Fibroblast of the aortic adventitia (primary cell): ENCODE measurements around the gene VAC14. TPM values are rescaled to one million over a fixed set of nuclear protein-coding genes. Genes with fewer than 3 reads are reported as not detected.
A peak's percentile ranks its signal among the peaks of the same experiment; 100 is the strongest.

ENCODE experiments used
- DNase-seq: peaks from one replicate; pipeline ENCODE4 v3.0.0-alpha.2; 2010; ENCODE audit warnings: low read depth
- H3K4me3 ChIP-seq: 2 replicates; pipeline ENCODE4 v1.5.1; 2011; ENCODE audit warnings: low read depth, mild to moderate bottlenecking, control low read depth, low read length, moderate library complexity
- total RNA-seq: library from RNA; depleted of rRNA; stranded (reverse); fragments of >200 nt; gene quantifications from 2 replicates; pipeline ENCODE4 v1.2.3, GENCODE V29; 2012; ENCODE audit warnings: low replicate concordance
- TF ChIP-seq, protein P1 (sequence below): IDR thresholded peaks from 2 replicates; pipeline ENCODE4 v1.5.1; 2011; ENCODE audit warnings: mild to moderate bottlenecking, low read length, control low read depth, inconsistent platforms; ENCODE audit not compliant: insufficient read depth

The VAC14 gene
- total RNA-seq, 1 donor: 29.7 TPM

GRCh38 chr16:70770626-70771552, 30.1 kb downstream of the VAC14 start:
- peak; percentile 58 for DNase-seq
- no peak overlapping the region for H3K4me3 ChIP-seq
- TF ChIP-seq, protein P1, sequence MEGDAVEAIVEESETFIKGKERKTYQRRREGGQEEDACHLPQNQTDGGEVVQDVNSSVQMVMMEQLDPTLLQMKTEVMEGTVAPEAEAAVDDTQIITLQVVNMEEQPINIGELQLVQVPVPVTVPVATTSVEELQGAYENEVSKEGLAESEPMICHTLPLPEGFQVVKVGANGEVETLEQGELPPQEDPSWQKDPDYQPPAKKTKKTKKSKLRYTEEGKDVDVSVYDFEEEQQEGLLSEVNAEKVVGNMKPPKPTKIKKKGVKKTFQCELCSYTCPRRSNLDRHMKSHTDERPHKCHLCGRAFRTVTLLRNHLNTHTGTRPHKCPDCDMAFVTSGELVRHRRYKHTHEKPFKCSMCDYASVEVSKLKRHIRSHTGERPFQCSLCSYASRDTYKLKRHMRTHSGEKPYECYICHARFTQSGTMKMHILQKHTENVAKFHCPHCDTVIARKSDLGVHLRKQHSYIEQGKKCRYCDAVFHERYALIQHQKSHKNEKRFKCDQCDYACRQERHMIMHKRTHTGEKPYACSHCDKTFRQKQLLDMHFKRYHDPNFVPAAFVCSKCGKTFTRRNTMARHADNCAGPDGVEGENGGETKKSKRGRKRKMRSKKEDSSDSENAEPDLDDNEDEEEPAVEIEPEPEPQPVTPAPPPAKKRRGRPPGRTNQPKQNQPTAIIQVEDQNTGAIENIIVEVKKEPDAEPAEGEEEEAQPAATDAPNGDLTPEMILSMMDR: peak; percentile 96

DNA sequence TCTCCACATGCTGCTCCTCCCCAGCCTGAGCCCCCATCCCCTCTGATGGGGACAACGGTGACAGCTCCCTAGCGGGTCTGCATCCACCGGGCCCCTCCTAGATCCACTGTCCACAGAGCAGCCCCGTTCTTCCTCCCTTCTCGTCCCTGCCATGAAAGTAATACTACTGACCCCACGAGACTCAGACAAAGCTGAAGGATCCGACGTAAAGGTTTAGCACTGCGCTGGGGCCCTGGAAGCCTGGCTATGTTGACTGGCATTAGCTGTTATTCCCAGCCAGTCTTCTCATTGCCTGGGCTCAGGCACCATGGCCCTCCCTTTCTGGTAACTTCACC, 30.7 kb downstream of the VAC14 start:
- no peak for DNase-seq
- H3K4me3 ChIP-seq: no peak overlapping the region
- TF ChIP-seq, protein P1: no peak

GRCh38 chr16:70769761-70770160, 31.2 kb downstream of the VAC14 start:
- H3K4me3 ChIP-seq: no peak overlapping the region
- no peak for DNase-seq
- TF ChIP-seq, protein P1: no peak

DNA sequence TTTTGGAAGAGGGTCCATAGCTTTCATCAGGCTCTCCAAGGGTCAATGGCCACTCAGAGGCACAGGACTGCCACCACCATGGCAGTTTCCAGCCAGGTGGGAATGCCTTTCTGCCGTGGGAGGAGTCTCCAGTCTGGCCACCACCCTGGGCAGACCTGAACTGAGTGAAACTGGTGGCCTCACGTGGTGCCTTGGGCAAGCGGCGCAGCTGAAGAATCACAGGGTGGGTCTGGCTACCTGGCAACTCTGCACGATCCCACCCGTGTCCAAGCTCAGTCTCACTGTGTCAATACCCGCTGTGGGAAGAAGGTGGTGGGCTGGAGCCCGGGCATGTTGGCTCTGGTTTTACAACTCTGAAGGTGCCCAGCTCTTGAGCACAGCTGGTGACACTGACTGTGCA, 31.8 kb downstream of the VAC14 start:
- H3K4me3 ChIP-seq: no peak overlapping the region
- TF ChIP-seq, protein P1: no peak
- DNase-seq: no peak

DNA sequence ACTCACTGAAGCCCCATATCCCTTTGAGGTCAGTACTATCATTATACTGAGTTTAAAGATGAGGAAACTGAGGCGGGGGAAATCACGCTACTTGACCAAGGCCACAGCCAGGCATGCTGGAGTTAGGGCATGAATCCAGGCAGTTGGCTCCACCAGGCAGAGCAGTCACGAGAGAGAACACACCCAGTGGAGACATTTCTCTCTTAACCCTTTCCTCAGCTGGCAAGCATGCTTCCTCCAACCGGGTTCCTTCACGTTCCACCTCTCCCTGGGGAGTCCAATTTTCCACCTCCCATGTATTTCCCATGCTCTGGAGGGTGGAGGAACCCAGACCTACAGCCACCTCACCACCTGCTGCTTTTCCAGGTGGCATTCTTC, 32.8 kb downstream of the VAC14 start:
- TF ChIP-seq, protein P1: no peak
- H3K4me3 ChIP-seq: no peak overlapping the region
- peak; percentile 24 for DNase-seq

DNA sequence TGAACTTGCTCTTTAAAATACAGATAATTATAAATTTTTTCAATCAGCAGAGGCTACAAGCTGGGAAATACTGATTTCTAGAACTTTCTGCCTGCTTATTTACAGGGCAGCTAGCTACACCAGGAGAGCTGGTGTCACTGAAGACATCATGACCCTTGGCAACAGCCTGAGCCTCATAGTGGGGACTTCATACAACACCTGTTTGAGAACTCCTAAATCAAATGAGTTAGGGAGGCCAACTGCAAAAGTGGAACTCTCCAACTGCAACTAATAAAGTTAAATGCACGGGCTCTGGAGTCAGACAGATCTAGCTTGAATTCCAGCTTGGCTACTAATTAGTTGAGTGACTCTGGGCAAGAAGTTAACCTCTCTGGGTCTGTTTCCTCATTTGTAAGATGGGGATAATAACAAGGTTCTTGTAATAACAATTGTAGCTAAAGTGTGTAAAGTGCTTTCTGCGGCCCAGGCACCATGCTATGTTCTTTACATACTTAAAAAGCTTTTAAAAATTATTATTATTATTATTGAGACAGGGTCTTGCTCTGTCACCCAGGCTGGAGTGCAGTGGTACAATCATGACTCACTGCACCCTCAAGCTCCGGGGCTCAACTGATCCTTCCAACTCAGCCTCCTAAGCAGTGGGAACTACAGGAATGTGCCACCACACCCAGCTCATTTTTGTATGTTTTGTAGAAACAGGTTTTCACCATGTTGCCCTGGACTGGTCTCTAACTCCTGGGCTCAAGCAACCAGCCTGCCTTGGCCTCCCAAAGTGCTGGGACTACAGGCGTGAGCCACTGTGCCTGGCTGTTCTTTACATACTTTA, 33.4 kb downstream of the VAC14 start:
- TF ChIP-seq, protein P1: no peak
- peak; percentile 52 for DNase-seq
- H3K4me3 ChIP-seq: no peak overlapping the region
